ENCODE data around the gene ZIC2. TPM values are rescaled to one million over a fixed set of nuclear protein-coding genes. Genes with fewer than 3 reads are reported as not detected.

Gene ZIC2
- total RNA-seq, 1 experiment from 2014 or later = 426 TPM

DNA sequence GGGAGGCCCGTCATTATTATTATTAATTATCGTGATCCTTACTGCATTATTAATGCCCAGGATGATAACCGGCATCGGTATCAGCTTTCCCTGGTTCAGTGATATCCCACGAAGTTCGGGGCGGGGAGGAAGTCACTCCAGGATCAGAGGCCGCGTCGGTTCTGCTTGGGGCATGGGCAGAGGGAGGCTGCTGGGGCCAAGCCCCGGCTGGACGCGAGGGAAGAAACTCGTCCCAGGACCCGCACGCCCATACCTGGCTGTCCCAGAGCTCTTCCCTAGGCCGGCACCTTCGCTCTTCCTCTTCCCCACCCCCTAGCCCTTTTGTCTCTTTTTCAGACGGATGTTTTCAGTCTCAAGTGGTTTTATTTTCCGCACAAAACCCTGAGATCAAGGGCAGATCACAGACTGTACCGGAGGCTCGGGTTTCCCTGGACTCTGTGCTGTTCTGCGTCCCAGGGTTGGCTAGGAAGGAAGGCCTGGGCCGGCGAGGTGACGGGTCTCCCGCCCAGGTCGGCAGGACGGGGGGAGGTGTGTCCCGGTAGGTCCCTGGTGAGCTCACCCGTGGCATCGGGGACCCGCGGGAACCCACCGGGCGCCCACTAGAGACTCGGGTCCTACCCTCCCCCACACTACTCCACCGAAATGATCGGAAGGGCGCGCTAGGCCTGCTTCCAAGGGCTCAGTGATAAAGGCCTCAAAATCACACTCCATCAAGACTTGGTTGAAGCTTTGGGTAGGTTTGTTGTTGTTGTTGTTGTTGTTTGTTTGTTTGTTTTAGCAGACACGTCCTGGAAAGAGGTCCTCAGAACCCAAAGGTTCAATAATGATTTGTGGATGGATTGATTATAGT lies 7.9 kb downstream of the ZIC2 start:
- no peak overlapping the region for H3K23ac ChIP-seq (ENCODE audit: insufficient read length, low read depth, low read length)
- Mint-ChIP-seq H3K4me1 (peaks cover 76 to 81% of the 10 kb centered on the region in 2 experiments), H3K9me3 (peaks cover 6 to 9% of the 10 kb centered on the region in 2 experiments), H3K27ac (peak overlapping the region in 1 of 3 experiments; percentile 52; a peak in 1 of 7 replicates), H3K36me3 (ENCODE audit: insufficient read depth in 1 of 3, low read depth in 3 of 3) (peaks cover 16 to 27% (median 26%) of the 10 kb centered on the region in 3 experiments), H3K4me3 (peak overlapping the region; percentile 61 to 79), H3K27me3 (ENCODE audit: low read depth) (peaks cover 81% of the 10 kb centered on the region)
- peak; percentile 60 for DNase-seq
- H4K5ac ChIP-seq (ENCODE audit: insufficient read length, low read depth, low read length) = no peak overlapping the region
- no peaks in the 10 kb centered on the region; the same call in 1 of the 2 replicates for H3K4me1 ChIP-seq (ENCODE audit: insufficient read depth, low read length)
- WGBS (ENCODE audit: extremely low coverage, insufficient read length, low lambda C conversion rate) = no CpG with 5 or more reads among the region's 42 CpGs
- peak overlapping the region; percentile 86 for H3K4me2 ChIP-seq (ENCODE audit: insufficient read depth, insufficient read length, low read length)
- H3K79me1 ChIP-seq (ENCODE audit: insufficient read depth, low read depth, low read length, poor library complexity, severe bottlenecking) = no peaks in the 10 kb centered on the region
- TF ChIP-seq, protein P1, sequence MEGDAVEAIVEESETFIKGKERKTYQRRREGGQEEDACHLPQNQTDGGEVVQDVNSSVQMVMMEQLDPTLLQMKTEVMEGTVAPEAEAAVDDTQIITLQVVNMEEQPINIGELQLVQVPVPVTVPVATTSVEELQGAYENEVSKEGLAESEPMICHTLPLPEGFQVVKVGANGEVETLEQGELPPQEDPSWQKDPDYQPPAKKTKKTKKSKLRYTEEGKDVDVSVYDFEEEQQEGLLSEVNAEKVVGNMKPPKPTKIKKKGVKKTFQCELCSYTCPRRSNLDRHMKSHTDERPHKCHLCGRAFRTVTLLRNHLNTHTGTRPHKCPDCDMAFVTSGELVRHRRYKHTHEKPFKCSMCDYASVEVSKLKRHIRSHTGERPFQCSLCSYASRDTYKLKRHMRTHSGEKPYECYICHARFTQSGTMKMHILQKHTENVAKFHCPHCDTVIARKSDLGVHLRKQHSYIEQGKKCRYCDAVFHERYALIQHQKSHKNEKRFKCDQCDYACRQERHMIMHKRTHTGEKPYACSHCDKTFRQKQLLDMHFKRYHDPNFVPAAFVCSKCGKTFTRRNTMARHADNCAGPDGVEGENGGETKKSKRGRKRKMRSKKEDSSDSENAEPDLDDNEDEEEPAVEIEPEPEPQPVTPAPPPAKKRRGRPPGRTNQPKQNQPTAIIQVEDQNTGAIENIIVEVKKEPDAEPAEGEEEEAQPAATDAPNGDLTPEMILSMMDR (conservative IDR thresholded peaks at IDR 0.05) = no peak
- H4K8ac ChIP-seq (replicated peaks; ENCODE audit: insufficient read length, low read depth, low read length) = no peak overlapping the region
- H4K91ac ChIP-seq (ENCODE audit: insufficient read length, low read depth, low read length) = no peak overlapping the region
- H3K18ac ChIP-seq (ENCODE audit: insufficient read length, low read depth, low read length) = no peak overlapping the region
- no peaks in the 10 kb centered on the region for H3K9me3 ChIP-seq (ENCODE audit: control insufficient read depth, low read depth, low read length)
- no peaks in the 10 kb centered on the region for H4K20me1 ChIP-seq (ENCODE audit: control insufficient read depth, insufficient read depth, insufficient read length)
- no peak overlapping the region for H2BK15ac ChIP-seq (ENCODE audit: low read depth, low read length)
- H3T11ph ChIP-seq (ENCODE audit: low read length) = no peak overlapping the region
- no peak overlapping the region for H2AK5ac ChIP-seq (ENCODE audit: insufficient read length, low read length)
- H3K27me3 ChIP-seq (ENCODE audit: insufficient read depth, low read length) = peaks cover 34% of the 10 kb centered on the region; the same call in 1 of the 2 replicates
- H2BK120ac ChIP-seq (ENCODE audit: low read depth, low read length, poor library complexity, severe bottlenecking) = no peak overlapping the region
- no peak overlapping the region for H3K4ac ChIP-seq (ENCODE audit: low read depth, low read length)
- H2BK5ac ChIP-seq (ENCODE audit: insufficient read length, low read length) = no peak overlapping the region
- H3K79me2 ChIP-seq (ENCODE audit: insufficient read depth, low read length) = peaks cover 2% of the 10 kb centered on the region; the same call in 1 of the 2 replicates
- no peak overlapping the region for H3K9ac ChIP-seq (ENCODE audit: extremely low read depth, insufficient read length, low read length)
- no peak overlapping the region for H3K27ac ChIP-seq (ENCODE audit: insufficient read length, low read depth, low read length)
- H3K23me2 ChIP-seq (ENCODE audit: insufficient read length, low read depth, low read length, poor library complexity, severe bottlenecking) = peaks cover 43% of the 10 kb centered on the region
- no peak overlapping the region for H2BK20ac ChIP-seq (ENCODE audit: low read depth, low read length, poor library complexity, severe bottlenecking)
- H3K14ac ChIP-seq (ENCODE audit: insufficient read depth, low read length) = no peak overlapping the region
- no peak overlapping the region for H2AFZ ChIP-seq (ENCODE audit: low read length)
- no peak overlapping the region for H2BK12ac ChIP-seq (ENCODE audit: insufficient read length, low read depth, low read length)
- no peak overlapping the region for H3K56ac ChIP-seq (ENCODE audit: insufficient read length, low read depth, low read length)

Data from H9 (cell line).